ENCODE results near the gene ANTXR2. TPM values are rescaled to one million over a fixed set of nuclear protein-coding genes. Genes with fewer than 3 reads are reported as not detected.

The ANTXR2 gene
- total and polyA plus RNA-seq, 2 of the 13 experiments (the other 11 are each of a cell fraction or from before 2014, with no cell fraction given): 4.6 to 14.5 TPM

DNA sequence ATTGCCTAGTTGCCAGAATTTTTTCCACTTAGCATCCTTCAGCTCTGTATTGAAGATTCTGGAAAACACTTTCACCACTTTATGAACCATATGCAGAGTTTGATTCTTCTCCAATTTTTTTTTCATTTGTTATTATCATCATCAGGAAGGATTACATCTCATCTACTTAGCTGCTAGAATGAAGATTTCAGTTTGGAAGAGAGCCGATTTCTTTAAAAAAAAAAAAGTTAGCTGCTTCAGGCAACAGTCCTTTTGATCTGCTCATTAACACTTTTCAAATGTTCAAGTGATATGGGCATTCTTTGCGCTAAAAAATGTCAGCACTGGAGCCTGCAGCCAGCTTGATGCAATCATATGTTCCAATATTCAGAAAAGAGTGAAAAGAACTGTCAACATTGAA lies 76.2 kb downstream of the ANTXR2 start (continued):
- TF ChIP-seq CBX5 (CRISPR knock-in tag; IDR thresholded peaks at IDR 0.05; ENCODE audit: borderline replicate concordance): no peak
- no peak for TF ChIP-seq IRX3 (CRISPR knock-in tag; IDR thresholded peaks at IDR 0.05; ENCODE audit: borderline replicate concordance, low read depth)
- TF ChIP-seq RFX3 (CRISPR knock-in tag; IDR thresholded peaks at IDR 0.05): no peak
- no peak for TF ChIP-seq ISL2 (CRISPR knock-in tag; IDR thresholded peaks at IDR 0.05)
- no peak for TF ChIP-seq TBL1XR1 (IDR thresholded peaks at IDR 0.05; ENCODE audit: borderline replicate concordance, low read length, partially characterized antibody)
- no peak for TF ChIP-seq SATB2 (CRISPR knock-in tag; IDR thresholded peaks at IDR 0.05)

DNA sequence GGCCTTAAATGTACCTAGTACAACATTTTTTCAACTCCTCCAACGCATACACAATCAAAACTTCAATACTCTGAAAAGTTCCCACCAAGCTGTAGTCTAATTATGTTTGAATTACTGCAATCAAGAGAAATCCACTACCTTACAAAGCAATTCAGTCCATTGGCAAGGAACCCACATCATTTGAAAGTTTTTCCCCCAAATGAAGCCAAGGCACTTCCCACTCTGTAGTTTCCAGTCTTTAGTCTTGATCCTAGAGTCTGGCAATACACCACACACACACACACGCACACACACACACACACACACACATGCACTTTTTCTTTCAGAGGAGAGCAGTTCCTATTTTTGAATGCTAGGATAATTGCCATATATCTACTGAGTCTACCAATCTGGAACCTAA lies 79.6 kb downstream of the ANTXR2 start:
- no peaks in the 10 kb centered on the region for H4K20me1 ChIP-seq (ENCODE audit: insufficient read depth, low read length)
- 55% methylated on average over 2 of the region's 2 CpGs for WGBS (ENCODE audit: low lambda C conversion rate)
- TF ChIP-seq SP2 (CRISPR knock-in tag; IDR thresholded peaks at IDR 0.05) (no peak), KLF6 (CRISPR knock-in tag; IDR thresholded peaks at IDR 0.05) (no peak), PRPF4 (IDR thresholded peaks at IDR 0.05; ENCODE audit: low read depth, low read length, poor library complexity, severe bottlenecking) (no peak), ZSCAN29 (CRISPR knock-in tag; conservative IDR thresholded peaks at IDR 0.05) (no peak), HMG20A (CRISPR knock-in tag; IDR thresholded peaks at IDR 0.05; ENCODE audit: borderline replicate concordance) (no peak), ZNF552 (CRISPR knock-in tag; IDR thresholded peaks at IDR 0.05; ENCODE audit: borderline replicate concordance) (no peak), NFATC3 (CRISPR knock-in tag; IDR thresholded peaks at IDR 0.05) (no peak), LCORL (IDR thresholded peaks at IDR 0.05) (no peak), LCORL (CRISPR knock-in tag; IDR thresholded peaks at IDR 0.05) (no peak), HOXA5 (CRISPR knock-in tag; IDR thresholded peaks at IDR 0.05) (no peak)
- H3K4me3 ChIP-seq (replicated peaks in 1 of 3; ENCODE audit: insufficient read depth in 1 of 3, low read depth in 2 of 3, low read length in 3 of 3): no peak overlapping the region
- H3K4me2 ChIP-seq (ENCODE audit: low read depth, low read length): no peak overlapping the region
- no peak overlapping the region for H3K9ac ChIP-seq (ENCODE audit: insufficient read depth, low read depth, low read length)
- CTCF ChIA-PET (ENCODE audit: low intra/inter-chr PET ratio, low total read pairs): no interaction called here
- H3K36me3 ChIP-seq (replicated peaks in 1 of 2; ENCODE audit: control insufficient read depth in 1 of 2, insufficient read depth in 2 of 2, low read length in 2 of 2): no peaks in the 10 kb centered on the region
- H3K27ac ChIP-seq (ENCODE audit: extremely low read length, insufficient read depth, low read length): no peak overlapping the region
- H3K27me3 ChIP-seq (ENCODE audit: control insufficient read depth in 1 of 2, insufficient read depth in 2 of 2, low read length in 2 of 2): no peaks in the 10 kb centered on the region
- H2AFZ ChIP-seq (ENCODE audit: low read length): no peak overlapping the region
- POLR2A ChIA-PET: no interaction called here
- BruUV-seq (replicated peaks): no TSS peak
- intact Hi-C loops (cut with micrococcal nuclease; ENCODE audit: unreplicated experiment) (no loop called here), in situ Hi-C loops (cut with HindIII; ENCODE audit: extremely low pct_ligation_motif_present, low pct_unique_long_range_greater_than_20kb) (no loop called here)
- no peaks in the 10 kb centered on the region for H3K4me1 ChIP-seq (ENCODE audit: insufficient read depth, low read length)
- no peaks in the 10 kb centered on the region for H3K79me2 ChIP-seq (ENCODE audit: insufficient read depth, low read length)
- DNase-seq (ENCODE audit: low spot score): no peak
- ATAC-seq: no peak
- no peak for FAIRE-seq
- no peaks in the 10 kb centered on the region for H3K9me3 ChIP-seq (ENCODE audit: low read length)

Data from HepG2 (cell line).